Peyer's patch (tissue), 4 donors: ENCODE data around the gene NPAS2.

Experiments
- POLR2A ChIP-seq, 2 donors: fragments of 450-650 bp; IDR thresholded peaks; one replicate each; pipeline ENCODE4 v1.5.1; 2017; ENCODE audit warnings: antibody characterized with exemption in 2 of 2, mild to moderate bottlenecking in 2 of 2, moderate library complexity in 2 of 2
- TF ChIP-seq, protein P1 (sequence below), 6 experiments: fragments of 450-650 bp in 4 of 6; fragments of 200-600 bp in 2 of 6; sonication (generic) in 1 of 6; IDR thresholded peaks; one replicate each; pipeline ENCODE4 v1.5.1; 2017 to 2019; ENCODE audit warnings: antibody characterized with exemption in 6 of 6, mild to moderate bottlenecking in 3 of 6, moderate library complexity in 1 of 6

DNA sequence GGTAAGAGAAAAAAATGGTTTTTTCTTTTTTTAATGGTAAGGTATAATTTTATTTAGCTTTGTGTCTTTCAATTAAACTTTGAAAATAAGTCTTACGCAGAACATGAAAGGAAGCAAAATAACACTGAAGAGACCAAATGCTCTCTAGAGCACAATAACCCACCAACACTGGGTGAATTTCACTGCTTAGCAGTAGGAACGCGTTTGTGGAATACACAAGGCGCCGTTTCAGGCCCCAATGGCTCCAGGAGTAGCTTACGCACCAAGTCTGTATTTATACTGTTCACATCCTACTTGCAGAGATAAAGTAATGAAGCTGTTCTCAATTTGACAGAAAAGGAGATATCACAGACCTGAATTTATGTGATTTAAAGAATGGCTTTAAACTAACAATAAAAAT is 205.6 kb downstream of the NPAS2 start:
- TF ChIP-seq, protein P1, sequence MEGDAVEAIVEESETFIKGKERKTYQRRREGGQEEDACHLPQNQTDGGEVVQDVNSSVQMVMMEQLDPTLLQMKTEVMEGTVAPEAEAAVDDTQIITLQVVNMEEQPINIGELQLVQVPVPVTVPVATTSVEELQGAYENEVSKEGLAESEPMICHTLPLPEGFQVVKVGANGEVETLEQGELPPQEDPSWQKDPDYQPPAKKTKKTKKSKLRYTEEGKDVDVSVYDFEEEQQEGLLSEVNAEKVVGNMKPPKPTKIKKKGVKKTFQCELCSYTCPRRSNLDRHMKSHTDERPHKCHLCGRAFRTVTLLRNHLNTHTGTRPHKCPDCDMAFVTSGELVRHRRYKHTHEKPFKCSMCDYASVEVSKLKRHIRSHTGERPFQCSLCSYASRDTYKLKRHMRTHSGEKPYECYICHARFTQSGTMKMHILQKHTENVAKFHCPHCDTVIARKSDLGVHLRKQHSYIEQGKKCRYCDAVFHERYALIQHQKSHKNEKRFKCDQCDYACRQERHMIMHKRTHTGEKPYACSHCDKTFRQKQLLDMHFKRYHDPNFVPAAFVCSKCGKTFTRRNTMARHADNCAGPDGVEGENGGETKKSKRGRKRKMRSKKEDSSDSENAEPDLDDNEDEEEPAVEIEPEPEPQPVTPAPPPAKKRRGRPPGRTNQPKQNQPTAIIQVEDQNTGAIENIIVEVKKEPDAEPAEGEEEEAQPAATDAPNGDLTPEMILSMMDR (IDR thresholded peaks at IDR 0.05) = no peak
- no peak for TF ChIP-seq POLR2A (IDR thresholded peaks at IDR 0.05)
